MM.1S (cell line): ENCODE results near the gene CPA5.

Source experiments
- DNase-seq: peaks from one replicate; pipeline ENCODE4 v3.0.0-alpha.2; 2015
- H2AFZ ChIP-seq: fragments of 300-600 bp; sonication (generic); 2 replicates; pipeline ENCODE4 v1.6.0; 2016; ENCODE audit warnings: antibody characterized with exemption, low read length
- H3F3A ChIP-seq: fragments of 300-600 bp; sonication (generic); 2 replicates; pipeline ENCODE4 v1.6.1; 2016; ENCODE audit warnings: mild to moderate bottlenecking, antibody characterized with exemption, low read length, moderate library complexity, mixed read lengths; ENCODE audit not compliant: insufficient read depth
- H3K27ac ChIP-seq: fragments of 300-600 bp; sonication (generic); 2 replicates; pipeline ENCODE4 v1.5.1; 2016; ENCODE audit warnings: mild to moderate bottlenecking, low read length
- H3K27me3 ChIP-seq: fragments of 300-600 bp; sonication (generic); replicated peaks from 2 replicates; pipeline ENCODE4 v1.6.0; 2016; ENCODE audit warnings: low read length; ENCODE audit not compliant: insufficient read depth
- H3K36me3 ChIP-seq: fragments of 300-600 bp; sonication (generic); replicated peaks from 2 replicates; pipeline ENCODE4 v1.6.1; 2016; ENCODE audit warnings: mild to moderate bottlenecking, low read length, mixed read lengths; ENCODE audit not compliant: insufficient read depth
- H3K4me1 ChIP-seq: fragments of 300-600 bp; sonication (generic); 2 replicates; pipeline ENCODE4 v1.6.1; 2016; ENCODE audit warnings: low read length, mixed read lengths
- H3K4me2 ChIP-seq: fragments of 300-600 bp; sonication (generic); 2 replicates; pipeline ENCODE4 v1.6.0; 2016; ENCODE audit warnings: low read depth, low read length
- H3K4me3 ChIP-seq: fragments of 300-600 bp; sonication (generic); 2 replicates; pipeline ENCODE4 v1.5.1; 2016; ENCODE audit warnings: low read length, mixed read lengths
- H3K79me2 ChIP-seq: fragments of 300-600 bp; sonication (generic); 2 replicates; pipeline ENCODE4 v1.6.1; 2016; ENCODE audit warnings: mixed run types, low read length, mixed read lengths
- H3K9ac ChIP-seq: fragments of 300-600 bp; sonication (generic); 2 replicates; pipeline ENCODE4 v1.6.1; 2016; ENCODE audit warnings: low read length, mixed read lengths
- H3K9me2 ChIP-seq: fragments of 300-600 bp; sonication (generic); replicated peaks from 2 replicates; pipeline ENCODE4 v1.6.1; 2016; ENCODE audit warnings: mild to moderate bottlenecking, low read length, mixed read lengths; ENCODE audit not compliant: insufficient read depth
- H3K9me3 ChIP-seq: fragments of 300-600 bp; sonication (generic); replicated peaks from 2 replicates; pipeline ENCODE4 v1.6.1; 2016; ENCODE audit warnings: mild to moderate bottlenecking, low read length, mixed read lengths; ENCODE audit not compliant: insufficient read depth
- H4K20me1 ChIP-seq: fragments of 300-600 bp; sonication (generic); 2 replicates; pipeline ENCODE4 v1.6.1; 2016; ENCODE audit warnings: mild to moderate bottlenecking, low read length, moderate library complexity, mixed read lengths; ENCODE audit not compliant: insufficient read depth
- CTCF ChIP-seq: fragments of 300-600 bp; sonication (generic); IDR thresholded peaks from 2 replicates; pipeline ENCODE4 v1.5.1; 2016; ENCODE audit warnings: antibody characterized with exemption, low read length, mixed read lengths
- EZH2 ChIP-seq: fragments of 300-600 bp; sonication (generic); optimal IDR thresholded peaks from 2 replicates; pipeline ENCODE3; 2017; ENCODE audit warnings: low read depth, mild to moderate bottlenecking, antibody characterized with exemption, low read length, mixed read lengths
- EZH2phosphoT487 ChIP-seq: fragments of 300-600 bp; sonication (generic); IDR thresholded peaks from 2 replicates; pipeline ENCODE4 v1.6.1; 2018; ENCODE audit warnings: antibody characterized with exemption, low read length

Gene CPA5

GRCh38 chr7:130333832-130334231, 10.8 kb upstream of the CPA5 start:
- Histone ChIP-seq H3K27me3 (no peaks in the 10 kb centered on the region), H3K4me3 (no peak overlapping the region)
- TF ChIP-seq EZH2 (no peak), CTCF (no peak), EZH2phosphoT487 (no peak)

GRCh38 chr7:130334274-130334673, 10.3 kb upstream of the CPA5 start:
- H2AFZ ChIP-seq: no peak overlapping the region
- H3K27me3 ChIP-seq: no peaks in the 10 kb centered on the region
- H3K36me3 ChIP-seq: no peaks in the 10 kb centered on the region
- H3K4me3 ChIP-seq: no peak overlapping the region
- H3K9me2 ChIP-seq: no peaks in the 10 kb centered on the region
- H3K4me1 ChIP-seq: no peaks in the 10 kb centered on the region
- H3K9ac ChIP-seq: no peak overlapping the region
- no peak overlapping the region for H3K27ac ChIP-seq
- H3K79me2 ChIP-seq: no peaks in the 10 kb centered on the region
- no peaks in the 10 kb centered on the region for H3K9me3 ChIP-seq
- no peak overlapping the region for H3K4me2 ChIP-seq
- no peaks in the 10 kb centered on the region for H3F3A ChIP-seq
- no peaks in the 10 kb centered on the region for H4K20me1 ChIP-seq
- no peak for TF ChIP-seq EZH2
- TF ChIP-seq EZH2phosphoT487: no peak
- TF ChIP-seq CTCF: no peak
- DNase-seq: no peak

More at GRCh38 chr7:130333832-130334231, 10.8 kb upstream of the CPA5 start:
- Histone ChIP-seq H4K20me1 (no peaks in the 10 kb centered on the region), H3K27ac (no peak overlapping the region), H3K4me2 (no peak overlapping the region), H3K9me2 (no peaks in the 10 kb centered on the region), H3K9ac (no peak overlapping the region), H3F3A (no peaks in the 10 kb centered on the region), H3K9me3 (no peaks in the 10 kb centered on the region), H3K36me3 (no peaks in the 10 kb centered on the region), H3K4me1 (no peaks in the 10 kb centered on the region), H3K79me2 (no peaks in the 10 kb centered on the region), H2AFZ (no peak overlapping the region)
- DNase-seq: no peak

- Histone ChIP-seq H4K20me1 (no peaks in the 10 kb centered on the region), H3K4me2 (no peak overlapping the region), H3K9ac (no peak overlapping the region), H3K27ac (no peak overlapping the region), H3K9me2 (no peaks in the 10 kb centered on the region), H3K4me1 (no peaks in the 10 kb centered on the region), H3K4me3 (no peak overlapping the region), H3F3A (no peaks in the 10 kb centered on the region), H3K9me3 (no peaks in the 10 kb centered on the region), H3K79me2 (no peaks in the 10 kb centered on the region), H3K36me3 (no peaks in the 10 kb centered on the region), H3K27me3 (no peaks in the 10 kb centered on the region), H2AFZ (no peak overlapping the region)
- no peak for DNase-seq
- no peak for TF ChIP-seq EZH2
- TF ChIP-seq CTCF: no peak
- TF ChIP-seq EZH2phosphoT487: no peak
Observed at GRCh38 chr7:130337410-130337971, 7.1 kb upstream of the CPA5 start.
